Liver (tissue), 9 donors: ENCODE data around the gene NCAM2. TPM values are rescaled to one million over a fixed set of nuclear protein-coding genes. Genes with fewer than 3 reads are reported as not detected.

Experiments
- DNase-seq: peaks from one replicate; pipeline ENCODE4 v3.0.0-alpha.2; 2017; ENCODE audit warnings: low spot score
- H3K27ac ChIP-seq, 2 donors: one replicate each; pipeline ENCODE4 v1.7.0; 2013; ENCODE audit warnings: inconsistent platforms in 2 of 2, low read length in 2 of 2, control low read depth in 1 of 2, low read depth in 1 of 2, mild to moderate bottlenecking in 1 of 2
- H3K27me3 ChIP-seq, 4 donors: one replicate each; pipeline versions ENCODE4 v1.6.1 to v1.7.0; 2013; ENCODE audit warnings: low read length in 3 of 4, inconsistent platforms in 1 of 4, mild to moderate bottlenecking in 1 of 4, moderate library complexity in 1 of 4; ENCODE audit not compliant: control insufficient read depth in 4 of 4, insufficient read depth in 4 of 4
- H3K36me3 ChIP-seq, 4 donors: one replicate each; pipeline versions ENCODE4 v1.6.1 to v1.7.0; 2013; ENCODE audit warnings: low read length in 3 of 4, mild to moderate bottlenecking in 3 of 4, low read depth in 1 of 4, moderate library complexity in 1 of 4; ENCODE audit not compliant: control insufficient read depth in 4 of 4, insufficient read depth in 3 of 4
- H3K4me1 ChIP-seq, 4 donors: one replicate each; pipeline versions ENCODE4 v1.6.1 to v1.7.0; 2013; ENCODE audit warnings: low read length in 3 of 4, mild to moderate bottlenecking in 3 of 4, moderate library complexity in 1 of 4; ENCODE audit not compliant: control insufficient read depth in 4 of 4, insufficient read depth in 4 of 4
- H3K4me3 ChIP-seq, 3 donors: one replicate each; pipeline versions ENCODE4 v1.6.1 to v1.7.0; 2013; ENCODE audit warnings: low read length in 3 of 3, control low read depth in 1 of 3, low read depth in 1 of 3, mild to moderate bottlenecking in 1 of 3
- H3K9ac ChIP-seq, 2 donors: one replicate each; pipeline ENCODE4 v1.7.0; 2013; ENCODE audit warnings: low read length in 2 of 2, mild to moderate bottlenecking in 2 of 2, moderate library complexity in 2 of 2, control low read depth in 1 of 2, low read depth in 1 of 2
- H3K9me3 ChIP-seq, 4 donors: one replicate each; pipeline versions ENCODE4 v1.6.1 to v1.7.0; 2013; ENCODE audit warnings: low read length in 3 of 4; ENCODE audit not compliant: control insufficient read depth in 4 of 4
- EGR1 ChIP-seq, 2 donors: IDR thresholded peaks; 2 replicates each; pipeline ENCODE4 v1.6.1; 2016 to 2018; ENCODE audit warnings: antibody characterized with exemption in 2 of 2, low read depth in 2 of 2
- FOXA2 ChIP-seq: IDR thresholded peaks from 2 replicates; pipeline ENCODE4 v1.6.1; 2016; ENCODE audit warnings: antibody characterized with exemption
- GABPA ChIP-seq, 2 donors: IDR thresholded peaks in 1 of 2; conservative IDR thresholded peaks in 1 of 2; 2 replicates each; pipeline ENCODE4 v1.6.1; 2016; ENCODE audit warnings: antibody characterized with exemption in 2 of 2, mild to moderate bottlenecking in 1 of 2, moderate library complexity in 1 of 2
- HNF4A ChIP-seq, 2 donors: conservative IDR thresholded peaks; 2 replicates each; pipeline ENCODE4 v1.6.1; 2016; ENCODE audit warnings: antibody characterized with exemption in 2 of 2, mild to moderate bottlenecking in 2 of 2
- HNF4G ChIP-seq: IDR thresholded peaks from 2 replicates; pipeline ENCODE4 v1.6.1; 2016; ENCODE audit warnings: antibody characterized with exemption
- JUND ChIP-seq, 2 donors: IDR thresholded peaks; 2 replicates each; pipeline ENCODE4 v1.6.1; 2016; ENCODE audit warnings: antibody characterized with exemption in 2 of 2
- NR2F2 ChIP-seq: IDR thresholded peaks from 2 replicates; pipeline ENCODE4 v1.6.1; 2016; ENCODE audit warnings: antibody characterized with exemption
- RAD21 ChIP-seq, 2 donors: IDR thresholded peaks; 2 replicates each; pipeline ENCODE4 v1.6.1; 2016; ENCODE audit warnings: antibody characterized with exemption in 2 of 2, mild to moderate bottlenecking in 2 of 2
- RXRA ChIP-seq, 2 donors: IDR thresholded peaks; 2 replicates each; pipeline ENCODE4 v1.6.1; 2017 to 2018; ENCODE audit warnings: antibody characterized with exemption in 2 of 2, mild to moderate bottlenecking in 1 of 2
- TAF1 ChIP-seq: conservative IDR thresholded peaks from 2 replicates; pipeline ENCODE4 v1.6.1; 2016; ENCODE audit warnings: antibody characterized with exemption, mild to moderate bottlenecking
- YY1 ChIP-seq: IDR thresholded peaks from 2 replicates; pipeline ENCODE4 v1.6.1; 2016; ENCODE audit warnings: antibody characterized with exemption, mild to moderate bottlenecking
- whole genome bisulfite sequencing: extraction: QIAGEN DNeasy Blood & Tissue Kit; methylation state at CpG from one replicate; pipeline ENCODE4 v1.1.7; 2013; 5-methylcytosine and 5-hydroxymethylcytosine counted together
- polyA plus RNA-seq, 2 donors: library from polyadenylated mRNA; stranded (reverse) in 1 of 2; unstranded in 1 of 2; fragments of 200-250 nt in 1 of 2; fragments of >200 nt in 1 of 2; fragmentation: Nextera tagmentation in 1 of 2; extraction: Ambion mirVana in 1 of 2; gene quantifications; one replicate each; pipeline versions ENCODE4 v1.2.1 to v1.2.3, GENCODE V29; 2013 to 2015
- total RNA-seq, 2 donors: library from RNA; depleted of rRNA; stranded (reverse); fragments of >200 nt; gene quantifications; one replicate each; pipeline ENCODE4 v1.2.3, GENCODE V29; 2014
- TF ChIP-seq, protein P1 (sequence below): fragments of 150-350 bp; IDR thresholded peaks from 2 replicates; pipeline ENCODE4 v1.5.1; 2017; ENCODE audit warnings: improper control_type of control experiment, low read depth, low read length; ENCODE audit not compliant: missing input control
- TF ChIP-seq, protein P2 (sequence below): IDR thresholded peaks from 2 replicates; pipeline ENCODE4 v1.6.1; 2016; ENCODE audit warnings: antibody characterized with exemption, mild to moderate bottlenecking
- TF ChIP-seq, protein P3 (sequence below): IDR thresholded peaks from 2 replicates; pipeline ENCODE4 v1.6.1; 2016; ENCODE audit warnings: antibody characterized with exemption
- donor health status: healthy.
- donor health status: healthy.
- donor health status: healthy.
- donor health status: healthy.
- donor health status: healthy.

The NCAM2 gene
- total and polyA plus RNA-seq, 4 donors: 0.06 to 0.51 (median 0.24) TPM

DNA sequence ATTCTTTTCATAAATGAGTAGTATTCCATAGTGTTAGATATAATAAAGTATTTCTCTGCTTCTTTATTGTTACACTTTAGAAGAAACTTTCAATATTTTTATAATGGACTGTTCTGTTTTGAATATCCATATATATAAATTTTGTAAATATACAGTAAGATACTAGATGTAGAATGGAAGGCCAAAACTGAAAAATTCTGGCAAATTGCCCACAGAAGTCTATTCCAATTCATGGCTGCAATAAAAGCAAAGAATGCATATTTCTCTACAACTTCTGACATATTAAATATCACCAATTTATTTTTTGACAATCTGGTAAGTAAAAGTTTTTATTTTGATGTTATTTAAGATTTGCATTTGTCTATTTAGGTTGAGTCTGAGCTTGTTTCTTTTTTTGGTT, 532.5 kb downstream of the NCAM2 start:
- TF ChIP-seq EGR1 (IDR thresholded peaks at IDR 0.05; ENCODE audit: low read depth in 2 of 2): no peak
- TF ChIP-seq FOXA2: no peak
- TF ChIP-seq, protein P1, sequence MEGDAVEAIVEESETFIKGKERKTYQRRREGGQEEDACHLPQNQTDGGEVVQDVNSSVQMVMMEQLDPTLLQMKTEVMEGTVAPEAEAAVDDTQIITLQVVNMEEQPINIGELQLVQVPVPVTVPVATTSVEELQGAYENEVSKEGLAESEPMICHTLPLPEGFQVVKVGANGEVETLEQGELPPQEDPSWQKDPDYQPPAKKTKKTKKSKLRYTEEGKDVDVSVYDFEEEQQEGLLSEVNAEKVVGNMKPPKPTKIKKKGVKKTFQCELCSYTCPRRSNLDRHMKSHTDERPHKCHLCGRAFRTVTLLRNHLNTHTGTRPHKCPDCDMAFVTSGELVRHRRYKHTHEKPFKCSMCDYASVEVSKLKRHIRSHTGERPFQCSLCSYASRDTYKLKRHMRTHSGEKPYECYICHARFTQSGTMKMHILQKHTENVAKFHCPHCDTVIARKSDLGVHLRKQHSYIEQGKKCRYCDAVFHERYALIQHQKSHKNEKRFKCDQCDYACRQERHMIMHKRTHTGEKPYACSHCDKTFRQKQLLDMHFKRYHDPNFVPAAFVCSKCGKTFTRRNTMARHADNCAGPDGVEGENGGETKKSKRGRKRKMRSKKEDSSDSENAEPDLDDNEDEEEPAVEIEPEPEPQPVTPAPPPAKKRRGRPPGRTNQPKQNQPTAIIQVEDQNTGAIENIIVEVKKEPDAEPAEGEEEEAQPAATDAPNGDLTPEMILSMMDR: no peak
- TF ChIP-seq RXRA (IDR thresholded peaks at IDR 0.05): no peak
- TF ChIP-seq, protein P2, sequence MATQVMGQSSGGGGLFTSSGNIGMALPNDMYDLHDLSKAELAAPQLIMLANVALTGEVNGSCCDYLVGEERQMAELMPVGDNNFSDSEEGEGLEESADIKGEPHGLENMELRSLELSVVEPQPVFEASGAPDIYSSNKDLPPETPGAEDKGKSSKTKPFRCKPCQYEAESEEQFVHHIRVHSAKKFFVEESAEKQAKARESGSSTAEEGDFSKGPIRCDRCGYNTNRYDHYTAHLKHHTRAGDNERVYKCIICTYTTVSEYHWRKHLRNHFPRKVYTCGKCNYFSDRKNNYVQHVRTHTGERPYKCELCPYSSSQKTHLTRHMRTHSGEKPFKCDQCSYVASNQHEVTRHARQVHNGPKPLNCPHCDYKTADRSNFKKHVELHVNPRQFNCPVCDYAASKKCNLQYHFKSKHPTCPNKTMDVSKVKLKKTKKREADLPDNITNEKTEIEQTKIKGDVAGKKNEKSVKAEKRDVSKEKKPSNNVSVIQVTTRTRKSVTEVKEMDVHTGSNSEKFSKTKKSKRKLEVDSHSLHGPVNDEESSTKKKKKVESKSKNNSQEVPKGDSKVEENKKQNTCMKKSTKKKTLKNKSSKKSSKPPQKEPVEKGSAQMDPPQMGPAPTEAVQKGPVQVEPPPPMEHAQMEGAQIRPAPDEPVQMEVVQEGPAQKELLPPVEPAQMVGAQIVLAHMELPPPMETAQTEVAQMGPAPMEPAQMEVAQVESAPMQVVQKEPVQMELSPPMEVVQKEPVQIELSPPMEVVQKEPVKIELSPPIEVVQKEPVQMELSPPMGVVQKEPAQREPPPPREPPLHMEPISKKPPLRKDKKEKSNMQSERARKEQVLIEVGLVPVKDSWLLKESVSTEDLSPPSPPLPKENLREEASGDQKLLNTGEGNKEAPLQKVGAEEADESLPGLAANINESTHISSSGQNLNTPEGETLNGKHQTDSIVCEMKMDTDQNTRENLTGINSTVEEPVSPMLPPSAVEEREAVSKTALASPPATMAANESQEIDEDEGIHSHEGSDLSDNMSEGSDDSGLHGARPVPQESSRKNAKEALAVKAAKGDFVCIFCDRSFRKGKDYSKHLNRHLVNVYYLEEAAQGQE: no peak
- no peak for TF ChIP-seq GABPA (IDR thresholded peaks at IDR 0.05 in 1 of 2, conservative IDR thresholded peaks at IDR 0.05 in 1 of 2)
- TF ChIP-seq, protein P3, sequence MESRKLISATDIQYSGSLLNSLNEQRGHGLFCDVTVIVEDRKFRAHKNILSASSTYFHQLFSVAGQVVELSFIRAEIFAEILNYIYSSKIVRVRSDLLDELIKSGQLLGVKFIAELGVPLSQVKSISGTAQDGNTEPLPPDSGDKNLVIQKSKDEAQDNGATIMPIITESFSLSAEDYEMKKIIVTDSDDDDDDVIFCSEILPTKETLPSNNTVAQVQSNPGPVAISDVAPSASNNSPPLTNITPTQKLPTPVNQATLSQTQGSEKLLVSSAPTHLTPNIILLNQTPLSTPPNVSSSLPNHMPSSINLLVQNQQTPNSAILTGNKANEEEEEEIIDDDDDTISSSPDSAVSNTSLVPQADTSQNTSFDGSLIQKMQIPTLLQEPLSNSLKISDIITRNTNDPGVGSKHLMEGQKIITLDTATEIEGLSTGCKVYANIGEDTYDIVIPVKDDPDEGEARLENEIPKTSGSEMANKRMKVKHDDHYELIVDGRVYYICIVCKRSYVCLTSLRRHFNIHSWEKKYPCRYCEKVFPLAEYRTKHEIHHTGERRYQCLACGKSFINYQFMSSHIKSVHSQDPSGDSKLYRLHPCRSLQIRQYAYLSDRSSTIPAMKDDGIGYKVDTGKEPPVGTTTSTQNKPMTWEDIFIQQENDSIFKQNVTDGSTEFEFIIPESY: no peak
- TF ChIP-seq YY1: no peak
- TF ChIP-seq HNF4G: no peak
- TF ChIP-seq TAF1: no peak
- TF ChIP-seq NR2F2: no peak
- no peak for TF ChIP-seq RAD21 (IDR thresholded peaks at IDR 0.05)
- Histone ChIP-seq H3K27me3 (no peaks in the 10 kb centered on the region), H3K9ac (no peak overlapping the region), H3K4me1 (no peaks in the 10 kb centered on the region), H3K9me3 (no peaks in the 10 kb centered on the region), H3K4me3 (no peak overlapping the region), H3K27ac (no peak overlapping the region), H3K36me3 (no peaks in the 10 kb centered on the region)
- no peak for DNase-seq

DNA sequence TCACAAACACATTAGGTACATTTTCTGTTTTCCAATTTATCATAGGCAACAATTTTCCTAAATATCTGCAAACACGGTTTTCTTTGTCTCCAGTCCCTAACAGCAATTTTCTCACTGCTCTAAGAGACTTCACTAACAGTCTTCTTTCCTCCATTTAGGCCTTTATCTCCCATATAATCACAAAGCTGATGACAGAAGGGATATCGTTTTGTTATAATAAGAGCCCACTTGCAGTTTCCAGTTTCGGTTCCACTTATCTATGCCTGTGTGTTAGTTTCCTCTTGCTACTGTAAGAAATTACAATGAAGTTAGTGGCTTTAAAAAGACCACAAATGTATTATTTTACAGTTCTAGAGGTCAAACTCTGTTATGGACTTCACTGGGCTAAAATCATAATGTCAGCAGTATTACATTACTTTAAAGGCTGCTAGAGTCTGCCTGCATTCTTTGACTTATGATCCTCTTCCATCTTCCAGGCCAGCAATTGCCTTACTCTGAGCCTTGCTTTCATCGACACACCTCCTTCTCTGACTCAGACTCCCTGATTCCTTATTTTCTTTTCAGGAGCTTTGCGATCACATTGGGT, 549.3 kb downstream of the NCAM2 start:
- WGBS: 69% methylated on average over 5 of the region's 5 CpGs
- no peak for DNase-seq
- H3K4me3 ChIP-seq: no peak overlapping the region
- peaks cover 0 to 4% (median 0%) of the 10 kb centered on the region in 4 donors for H3K27me3 ChIP-seq
- no peak overlapping the region for H3K9ac ChIP-seq
- no peaks in the 10 kb centered on the region for H3K36me3 ChIP-seq
- TF ChIP-seq GABPA (IDR thresholded peaks at IDR 0.05 in 1 of 2, conservative IDR thresholded peaks at IDR 0.05 in 1 of 2) (no peak), HNF4A (conservative IDR thresholded peaks at IDR 0.05) (no peak), EGR1 (IDR thresholded peaks at IDR 0.05; ENCODE audit: low read depth in 2 of 2) (no peak), JUND (IDR thresholded peaks at IDR 0.05) (no peak)
- H3K9me3 ChIP-seq: no peaks in the 10 kb centered on the region
- no peaks in the 10 kb centered on the region for H3K4me1 ChIP-seq
- no peak overlapping the region for H3K27ac ChIP-seq
